ENCODE data around the gene CCZ1B. TPM values are rescaled to one million over a fixed set of nuclear protein-coding genes. Genes with fewer than 3 reads are reported as not detected.
A peak's percentile ranks its signal among the peaks of the same experiment; 100 is the strongest.
"Not testable (repeated sequence)": the region's sequence is repeated elsewhere in the genome, so short reads cannot be mapped to it uniquely, and the experiment has no call there.

Gene CCZ1B
- total RNA-seq, 3 donors from 2014 or later = 57.9 to 64.8 (median 61.9) TPM

- not testable (repeated sequence) for H3K27me3 Mint-ChIP-seq (ENCODE audit: low read depth); H3K9me3 Mint-ChIP-seq; H3K36me3 Mint-ChIP-seq (ENCODE audit: insufficient read depth); H3K4me1 Mint-ChIP-seq (ENCODE audit: low read depth); H3K4me3 Mint-ChIP-seq; ATAC-seq; DNase-seq
These were observed 13.1 kb downstream of the CCZ1B start for GRCh38 chr7:6813011-6813410.

GRCh38 chr7:6807959-6808358 is 18.1 kb downstream of the CCZ1B start:
- H3K36me3 Mint-ChIP-seq (ENCODE audit: insufficient read depth); H3K27me3 Mint-ChIP-seq (ENCODE audit: low read depth); H3K4me3 Mint-ChIP-seq; H3K9me3 Mint-ChIP-seq; ATAC-seq; H3K4me1 Mint-ChIP-seq (ENCODE audit: low read depth); DNase-seq: not testable (repeated sequence)

- not testable (repeated sequence) for H3K4me1 Mint-ChIP-seq (ENCODE audit: low read depth); H3K4me3 Mint-ChIP-seq; H3K27me3 Mint-ChIP-seq (ENCODE audit: low read depth); DNase-seq; H3K36me3 Mint-ChIP-seq (ENCODE audit: insufficient read depth); H3K9me3 Mint-ChIP-seq; ATAC-seq
These were observed 18.6 kb downstream of the CCZ1B start for GRCh38 chr7:6807393-6807918.

- not testable (repeated sequence) for H3K27me3 Mint-ChIP-seq (ENCODE audit: low read depth); H3K4me3 Mint-ChIP-seq; H3K9me3 Mint-ChIP-seq; DNase-seq; H3K36me3 Mint-ChIP-seq (ENCODE audit: insufficient read depth); H3K4me1 Mint-ChIP-seq (ENCODE audit: low read depth)
- ATAC-seq = peak in 1 of 2 donors; percentile 52
These were observed 25.7 kb downstream of the CCZ1B start for GRCh38 chr7:6800331-6800730.

- H3K36me3 Mint-ChIP-seq (ENCODE audit: insufficient read depth); DNase-seq; H3K4me1 Mint-ChIP-seq (ENCODE audit: low read depth); H3K9me3 Mint-ChIP-seq; H3K27me3 Mint-ChIP-seq (ENCODE audit: low read depth); H3K4me3 Mint-ChIP-seq: not testable (repeated sequence)
- ATAC-seq = peak in 1 of 2 donors; percentile 69
These were observed 26.2 kb downstream of the CCZ1B start for GRCh38 chr7:6799887-6800286.

- not testable (repeated sequence) for ATAC-seq; H3K4me3 Mint-ChIP-seq; H3K27me3 Mint-ChIP-seq (ENCODE audit: low read depth); H3K36me3 Mint-ChIP-seq (ENCODE audit: insufficient read depth); DNase-seq; H3K4me1 Mint-ChIP-seq (ENCODE audit: low read depth); H3K9me3 Mint-ChIP-seq
These were observed 28.0 kb downstream of the CCZ1B start for GRCh38 chr7:6798047-6798446.

- not testable (repeated sequence) for H3K4me3 Mint-ChIP-seq; H3K27me3 Mint-ChIP-seq (ENCODE audit: low read depth); H3K9me3 Mint-ChIP-seq; H3K4me1 Mint-ChIP-seq (ENCODE audit: low read depth); DNase-seq; H3K36me3 Mint-ChIP-seq (ENCODE audit: insufficient read depth); ATAC-seq
These were observed 28.9 kb downstream of the CCZ1B start for GRCh38 chr7:6797218-6797617.

- H3K27me3 Mint-ChIP-seq (ENCODE audit: low read depth); ATAC-seq: not testable (repeated sequence)
These were observed 31.8 kb downstream of the CCZ1B start for GRCh38 chr7:6794276-6794675.

GRCh38 chr7:6792113-6792872 is 33.8 kb downstream of the CCZ1B start:
- not testable (repeated sequence) for H3K36me3 Mint-ChIP-seq (ENCODE audit: insufficient read depth); H3K9me3 Mint-ChIP-seq; DNase-seq; ATAC-seq; H3K4me3 Mint-ChIP-seq; H3K27me3 Mint-ChIP-seq (ENCODE audit: low read depth); H3K4me1 Mint-ChIP-seq (ENCODE audit: low read depth)

More at GRCh38 chr7:6794276-6794675, 31.8 kb downstream of the CCZ1B start:
- H3K9me3 Mint-ChIP-seq; DNase-seq; H3K36me3 Mint-ChIP-seq (ENCODE audit: insufficient read depth); H3K4me3 Mint-ChIP-seq; H3K4me1 Mint-ChIP-seq (ENCODE audit: low read depth): not testable (repeated sequence)

- H3K36me3 Mint-ChIP-seq (ENCODE audit: insufficient read depth); ATAC-seq; H3K4me1 Mint-ChIP-seq (ENCODE audit: low read depth); H3K9me3 Mint-ChIP-seq; H3K4me3 Mint-ChIP-seq; H3K27me3 Mint-ChIP-seq (ENCODE audit: low read depth); DNase-seq: not testable (repeated sequence)
These were observed 36.7 kb downstream of the CCZ1B start for GRCh38 chr7:6789353-6789752.

GRCh38 chr7:6781581-6781980 is 44.5 kb downstream of the CCZ1B start:
- ATAC-seq; H3K4me1 Mint-ChIP-seq (ENCODE audit: low read depth); DNase-seq; H3K4me3 Mint-ChIP-seq; H3K9me3 Mint-ChIP-seq; H3K36me3 Mint-ChIP-seq (ENCODE audit: insufficient read depth); H3K27me3 Mint-ChIP-seq (ENCODE audit: low read depth): not testable (repeated sequence)

- H3K36me3 Mint-ChIP-seq (ENCODE audit: insufficient read depth); H3K27me3 Mint-ChIP-seq (ENCODE audit: low read depth); H3K4me1 Mint-ChIP-seq (ENCODE audit: low read depth); ATAC-seq; H3K9me3 Mint-ChIP-seq; DNase-seq; H3K4me3 Mint-ChIP-seq: not testable (repeated sequence)
These were observed 64.9 kb downstream of the CCZ1B start for GRCh38 chr7:6761186-6761585.

GRCh38 chr7:6753964-6754363 is 72.1 kb downstream of the CCZ1B start, which contains the start of gene RSPH10B2:
TSS of gene RSPH10B2 (plus strand) at chr7:6754103. CDS start at chr7:6757678, 3,575 bp downstream.
- DNase-seq; H3K36me3 Mint-ChIP-seq (ENCODE audit: insufficient read depth); H3K9me3 Mint-ChIP-seq; ATAC-seq; H3K4me3 Mint-ChIP-seq; H3K27me3 Mint-ChIP-seq (ENCODE audit: low read depth); H3K4me1 Mint-ChIP-seq (ENCODE audit: low read depth): not testable (repeated sequence)

GRCh38 chr7:6750173-6750572 is 75.9 kb downstream of the CCZ1B start:
- not testable (repeated sequence) for H3K4me3 Mint-ChIP-seq; H3K36me3 Mint-ChIP-seq (ENCODE audit: insufficient read depth); ATAC-seq

GRCh38 chr7:6749335-6749734 is 76.7 kb downstream of the CCZ1B start:
- H3K4me1 Mint-ChIP-seq (ENCODE audit: low read depth); H3K4me3 Mint-ChIP-seq; DNase-seq; H3K36me3 Mint-ChIP-seq (ENCODE audit: insufficient read depth); ATAC-seq; H3K27me3 Mint-ChIP-seq (ENCODE audit: low read depth); H3K9me3 Mint-ChIP-seq: not testable (repeated sequence)

More at GRCh38 chr7:6750173-6750572, 75.9 kb downstream of the CCZ1B start:
- not testable (repeated sequence) for DNase-seq; H3K4me1 Mint-ChIP-seq (ENCODE audit: low read depth); H3K27me3 Mint-ChIP-seq (ENCODE audit: low read depth); H3K9me3 Mint-ChIP-seq
